GM12878 (cell line): ENCODE measurements around the gene UST. TPM values are rescaled to one million over a fixed set of nuclear protein-coding genes. Genes with fewer than 3 reads are reported as not detected.

Experiments used
- ATAC-seq: fragments of 200-7000 bp; cut with Tn5 transposase; 3 replicates; pipeline ENCODE4 v1.9.1; 2020; ENCODE audit warnings: mild to moderate bottlenecking, moderate library complexity
- BruUV-seq: library from RNA; stranded (reverse); fragments of 400-500 nt; replicated peaks from 2 replicates; lab custom pipeline; 2021; lab: Mats Ljungman, UMichigan
- CTCF ChIA-PET: fragments of 300-600 bp; sonication (Branson Sonifier 250); formaldehyde crosslinking; extraction: SDS; loops from one replicate; lab custom pipeline; 2021; ENCODE audit warnings: inconsistent platforms; lab: Yijun Ruan, JAX
- POLR2A ChIA-PET: fragments of 350-600 bp; formaldehyde crosslinking; extraction: SDS; loops from one replicate; lab custom pipeline; 2021; ENCODE audit warnings: inconsistent platforms; lab: Charles Lee
- RAD21 ChIA-PET: fragments of 300-600 bp; sonication (Branson Sonifier 250); formaldehyde crosslinking; loops from one replicate; lab custom pipeline; 2023; ENCODE audit warnings: antibody characterized with exemption; ENCODE audit not compliant: unreplicated experiment; lab: Charles Lee
- SMC1A ChIA-PET: fragments of 300-600 bp; sonication (Branson Sonifier 250); formaldehyde crosslinking; loops from one replicate; lab custom pipeline; 2023; ENCODE audit not compliant: unreplicated experiment, uncharacterized antibody; lab: Charles Lee
- DNase-seq: peaks from one replicate; pipeline ENCODE4 v3.0.0-alpha.2; 2011; ENCODE audit warnings: low read depth, low spot score
- FAIRE-seq: peaks from 3 replicates; lab custom pipeline; 2011; peaks lifted over from hg19 to GRCh38; lab: Jason Lieb, UNC
- H2AFZ ChIP-seq: 2 replicates; pipeline ENCODE4 v1.6.0; 2011; ENCODE audit warnings: low read depth, low read length, control low read depth; ENCODE audit not compliant: control insufficient read depth
- H3K27ac ChIP-seq: 2 replicates; pipeline ENCODE4 v1.5.1; 2011; ENCODE audit warnings: control low read depth; ENCODE audit not compliant: control insufficient read depth, insufficient read depth
- H3K27me3 ChIP-seq, 2 experiments: replicated peaks in 1 of 2; 2 replicates each; pipeline versions ENCODE4 v1.6.0 to v1.6.1; 2011; ENCODE audit warnings: low read length in 1 of 2; ENCODE audit not compliant: control insufficient read depth in 2 of 2, insufficient read depth in 2 of 2
- H3K36me3 ChIP-seq, 2 experiments: 2 replicates each; pipeline ENCODE4 v1.5.1; 2011; ENCODE audit warnings: low read length in 1 of 2; ENCODE audit not compliant: control insufficient read depth in 2 of 2, insufficient read depth in 2 of 2
- H3K4me1 ChIP-seq: 2 replicates; pipeline ENCODE4 v1.6.1; 2011; ENCODE audit warnings: mild to moderate bottlenecking, low read length, moderate library complexity, mixed read lengths; ENCODE audit not compliant: control insufficient read depth, insufficient read depth
- H3K4me2 ChIP-seq: 2 replicates; pipeline ENCODE4 v1.6.0; 2011; ENCODE audit warnings: control low read depth; ENCODE audit not compliant: control insufficient read depth, insufficient read depth
- H3K4me3 ChIP-seq: fragments of 200-600 bp; sonication (generic); 2 replicates; pipeline ENCODE4 v1.5.1; 2016
- H3K79me2 ChIP-seq: 2 replicates; pipeline ENCODE4 v1.6.0; 2011; ENCODE audit warnings: low read length; ENCODE audit not compliant: control insufficient read depth, insufficient read depth
- H3K9ac ChIP-seq: 2 replicates; pipeline ENCODE4 v1.8.0; 2011; ENCODE audit warnings: low read length, control low read depth, mixed read lengths; ENCODE audit not compliant: control insufficient read depth, insufficient read depth
- H3K9me3 ChIP-seq: replicated peaks from 3 replicates; pipeline ENCODE4 v1.5.1; 2011; ENCODE audit warnings: mild to moderate bottlenecking, low read length; ENCODE audit not compliant: control insufficient read depth, insufficient read depth
- H4K20me1 ChIP-seq: 2 replicates; pipeline ENCODE4 v1.6.0; 2011; ENCODE audit not compliant: control insufficient read depth, insufficient read depth
- BACH1 ChIP-seq: fragments of 450-650 bp; IDR thresholded peaks from 2 replicates; pipeline ENCODE4 v1.6.1; 2017; ENCODE audit warnings: mild to moderate bottlenecking, borderline replicate concordance
- BHLHE40 ChIP-seq, 2 experiments: fragments of 450-650 bp in 1 of 2; IDR thresholded peaks; 2 replicates each; pipeline ENCODE4 v1.6.1; 2011 to 2017; ENCODE audit warnings: low read depth in 2 of 2, borderline replicate concordance in 1 of 2, improper control_type of control experiment in 1 of 2, low read length in 1 of 2, mild to moderate bottlenecking in 1 of 2
- CBX5 ChIP-seq: sonication (generic); IDR thresholded peaks from 2 replicates; pipeline ENCODE4 v1.6.1; 2016; ENCODE audit warnings: low read depth, moderate library complexity, mild to moderate bottlenecking, inconsistent platforms
- ETV6 ChIP-seq, 2 experiments: fragments of 450-650 bp in 1 of 2; IDR thresholded peaks in 1 of 2; conservative IDR thresholded peaks in 1 of 2; 2 replicates each; pipeline ENCODE4 v1.6.1; 2014; ENCODE audit warnings: antibody characterized with exemption in 1 of 2, borderline replicate concordance in 1 of 2, low read depth in 1 of 2, mild to moderate bottlenecking in 1 of 2, moderate library complexity in 1 of 2
- IKZF1 ChIP-seq: fragments of 450-650 bp; conservative IDR thresholded peaks from 2 replicates; pipeline ENCODE4 v1.6.1; 2017; ENCODE audit warnings: antibody characterized with exemption, mild to moderate bottlenecking
- LARP7 ChIP-seq: fragments of 450-650 bp; IDR thresholded peaks from 2 replicates; pipeline ENCODE4 v1.6.1; 2017; ENCODE audit warnings: mild to moderate bottlenecking
- MEF2B ChIP-seq: fragments of 450-650 bp; IDR thresholded peaks from 2 replicates; pipeline ENCODE4 v1.6.1; 2018; ENCODE audit warnings: mild to moderate bottlenecking, moderate library complexity; ENCODE audit not compliant: partially characterized antibody, poor library complexity, severe bottlenecking
- NFXL1 ChIP-seq: fragments of 450-650 bp; IDR thresholded peaks from 2 replicates; pipeline ENCODE4 v1.6.1; 2017; ENCODE audit warnings: antibody characterized with exemption, mild to moderate bottlenecking, borderline replicate concordance
- POLR2A ChIP-seq: IDR thresholded peaks from 2 replicates; pipeline ENCODE4 v1.6.1; 2011; ENCODE audit warnings: low read depth, mild to moderate bottlenecking, low read length
- SIX5 ChIP-seq: IDR thresholded peaks from 2 replicates; pipeline ENCODE4 v1.6.1; 2011; ENCODE audit warnings: mild to moderate bottlenecking, low read depth, low read length, moderate library complexity; ENCODE audit not compliant: severe bottlenecking
- SMARCA5 ChIP-seq: fragments of 450-650 bp; IDR thresholded peaks from 2 replicates; pipeline ENCODE4 v1.6.1; 2017; ENCODE audit warnings: mild to moderate bottlenecking
- SUZ12 ChIP-seq: fragments of 200-600 bp; sonication (generic); IDR thresholded peaks from one replicate; pipeline ENCODE4 v1.6.1; 2018; ENCODE audit warnings: antibody characterized with exemption, mild to moderate bottlenecking; ENCODE audit not compliant: unreplicated experiment
- ZSCAN29 ChIP-seq: fragments of 450-650 bp; IDR thresholded peaks from 2 replicates; pipeline ENCODE4 v1.6.1; 2017; ENCODE audit warnings: mild to moderate bottlenecking, moderate library complexity
- WGBS: methylation state at CpG from one replicate; pipeline ENCODE4 v1.1.6; 2016; ENCODE audit warnings: low lambda C conversion rate; ENCODE audit not compliant: insufficient replicate concordance, insufficient coverage; ENCODE audit errors: missing lambda C conversion rate; 5-methylcytosine and 5-hydroxymethylcytosine counted together
- in situ Hi-C: fragments of 300-500 bp; cut with MboI; formaldehyde crosslinking; loops from 9 replicates; pipeline ENCODE4 v1.14.3; 2018; ENCODE audit warnings: mixed read lengths
- intact Hi-C: fragments of 100-400 bp; cut with micrococcal nuclease; formaldehyde crosslinking; loops from one replicate; pipeline ENCODE4 v1.14.2; 2022; ENCODE audit not compliant: unreplicated experiment
- polyA plus RNA-seq, 11 experiments: library from polyadenylated mRNA; depleted of rRNA in 4 of 11; unstranded in 6 of 11; stranded (reverse) in 5 of 11; fragments of >200 nt; fragmentation: Nextera tagmentation in 4 of 11; fragmentation: Illumina TruSeq in 1 of 11; extraction: Ambion mirVana in 4 of 11; extraction: Trizol in 1 of 11; gene quantifications; 1 replicate in 1 of 11; 2 replicates in 10 of 11; pipeline versions ENCODE4 v1.2.1 to v1.2.3, GENCODE V29; 2011 to 2016; ENCODE audit warnings: inconsistent platforms in 2 of 11, missing spikeins in 2 of 11, low read depth in 1 of 11
- total RNA-seq, 4 experiments: library from RNA; depleted of rRNA in 3 of 4; stranded (reverse); fragments of >200 nt in 3 of 4; fragmentation: Illumina TruSeq in 1 of 4; extraction: Trizol in 1 of 4; gene quantifications; 2 replicates each; pipeline versions ENCODE4 v1.2.1 to v1.2.3, GENCODE V29; 2013 to 2021
- TF ChIP-seq, protein P1 (sequence below), 3 experiments: IDR thresholded peaks in 2 of 3; conservative IDR thresholded peaks in 1 of 3; 2 replicates each; pipeline ENCODE4 v1.5.1; 2011; ENCODE audit warnings: low read depth in 3 of 3, low read length in 3 of 3, mild to moderate bottlenecking in 3 of 3, control low read depth in 2 of 3, moderate library complexity in 2 of 3, inconsistent platforms in 1 of 3, mixed read lengths in 1 of 3; ENCODE audit not compliant: control insufficient read depth in 2 of 3, insufficient read depth in 1 of 3; ENCODE audit errors: extremely low read depth in 1 of 3
- TF ChIP-seq, protein P2 (sequence below): IDR thresholded peaks from 2 replicates; pipeline ENCODE4 v1.6.1; 2012; ENCODE audit warnings: low read length, inconsistent platforms
- TF ChIP-seq, protein P3 (sequence below): IDR thresholded peaks from 2 replicates; pipeline ENCODE4 v1.6.1; 2011; ENCODE audit warnings: borderline replicate concordance, low read depth, mild to moderate bottlenecking, moderate library complexity, low read length; ENCODE audit not compliant: insufficient read depth, poor library complexity, severe bottlenecking

The UST gene
- total and polyA plus RNA-seq, 10 of the 15 experiments (the other 5 are each of a cell fraction or from before 2014, with no cell fraction given), result 0.74 to 43.3 (median 2.2) TPM

DNA sequence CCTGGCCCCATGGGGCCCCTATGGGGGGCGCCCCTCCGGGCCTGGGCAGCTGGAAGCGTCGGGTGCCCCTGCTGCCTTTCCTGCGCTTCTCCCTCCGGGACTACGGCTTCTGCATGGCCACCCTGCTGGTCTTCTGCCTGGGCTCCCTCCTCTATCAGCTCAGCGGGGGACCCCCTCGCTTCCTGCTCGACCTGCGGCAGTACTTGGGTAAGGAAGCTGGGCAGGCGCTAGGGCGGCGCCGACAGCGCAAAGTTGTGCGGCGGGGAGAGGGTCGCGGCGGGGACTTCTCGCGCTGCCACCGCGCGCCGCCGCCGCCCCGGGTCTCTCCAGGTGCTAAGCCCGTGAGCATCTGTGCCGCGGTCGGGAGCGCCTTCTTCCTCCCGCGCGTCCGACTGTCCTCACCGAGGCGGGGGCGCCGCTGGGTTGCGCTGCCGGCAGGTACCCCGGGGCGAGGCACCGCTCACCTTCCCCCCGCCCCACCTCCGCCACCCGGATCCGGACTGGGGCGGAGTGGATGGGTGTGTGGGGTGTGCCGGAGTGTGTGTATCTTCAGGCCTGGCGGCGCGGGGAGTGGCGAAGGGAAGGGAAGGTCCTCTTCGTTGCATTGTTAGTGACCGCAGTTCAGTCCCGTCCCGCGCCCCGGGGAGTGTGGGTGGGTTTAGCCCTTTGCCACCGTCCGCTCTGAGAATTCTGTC, 788 bp downstream of the UST start:
- ChIA-PET SMC1A (interaction anchor here (0.7 to 4.3 kb wide), 3 partner anchors 12 to 283 kb away, joined by 3 to 42 read pairs (median 6); no protein-coding TSS in a partner anchor), RAD21 (interaction anchor here (0.6 to 5.9 kb wide), 4 partner anchors 11 to 170 kb away, joined by 4 to 52 read pairs (median 6); no protein-coding TSS in a partner anchor), POLR2A (interaction anchor here (0.6 kb wide), 1 partner anchor 816 kb away, joined by 5 read pairs; no protein-coding TSS in a partner anchor), CTCF (interaction anchor here (1.2 to 2.6 kb wide), 3 partner anchors 9 to 169 kb away, joined by 3 to 8 read pairs (median 6); no protein-coding TSS in a partner anchor)
- H3K36me3 ChIP-seq, result no peaks in the 10 kb centered on the region
- H3K27me3 ChIP-seq, result peaks cover 0 to 17% of the 10 kb centered on the region in 2 experiments; a peak in 2 of 4 replicates
- FAIRE-seq, result no peak
- peak overlapping the region; percentile 15 for H2AFZ ChIP-seq
- H3K9me3 ChIP-seq, result no peaks in the 10 kb centered on the region; the same call in 2 of the 3 replicates
- peak overlapping the region; percentile 80 for H3K4me2 ChIP-seq
- no peak for DNase-seq
- no peaks in the 10 kb centered on the region for H3K79me2 ChIP-seq
- TF ChIP-seq IKZF1 (0 out of 2 replicates have a peak, but pooled peaks have one; percentile 7), LARP7 (0 out of 2 replicates have a peak, but pooled peaks have one; percentile 20), NFXL1 (no peak), MEF2B (peak; percentile 9), ZSCAN29 (no peak), SMARCA5 (no peak), CBX5 (no peak), SUZ12 (peak; percentile 85), SIX5 (no peak), BACH1 (peak; percentile 13; the same call in 1 of the 2 replicates), ETV6 (conservative IDR thresholded peaks at IDR 0.05 in 1 of 2, IDR thresholded peaks at IDR 0.05 in 1 of 2; ENCODE audit: borderline replicate concordance in 1 of 2, low read depth in 1 of 2) (no peak), POLR2A (peak; percentile 43; the same call in 1 of the 2 replicates), BHLHE40 (IDR thresholded peaks at IDR 0.05; ENCODE audit: borderline replicate concordance in 1 of 2, low read depth in 2 of 2, low read length in 1 of 2) (peak in 1 of 2 experiments; percentile 5; a peak in 1 of 4 replicates)
- TF ChIP-seq, protein P1, sequence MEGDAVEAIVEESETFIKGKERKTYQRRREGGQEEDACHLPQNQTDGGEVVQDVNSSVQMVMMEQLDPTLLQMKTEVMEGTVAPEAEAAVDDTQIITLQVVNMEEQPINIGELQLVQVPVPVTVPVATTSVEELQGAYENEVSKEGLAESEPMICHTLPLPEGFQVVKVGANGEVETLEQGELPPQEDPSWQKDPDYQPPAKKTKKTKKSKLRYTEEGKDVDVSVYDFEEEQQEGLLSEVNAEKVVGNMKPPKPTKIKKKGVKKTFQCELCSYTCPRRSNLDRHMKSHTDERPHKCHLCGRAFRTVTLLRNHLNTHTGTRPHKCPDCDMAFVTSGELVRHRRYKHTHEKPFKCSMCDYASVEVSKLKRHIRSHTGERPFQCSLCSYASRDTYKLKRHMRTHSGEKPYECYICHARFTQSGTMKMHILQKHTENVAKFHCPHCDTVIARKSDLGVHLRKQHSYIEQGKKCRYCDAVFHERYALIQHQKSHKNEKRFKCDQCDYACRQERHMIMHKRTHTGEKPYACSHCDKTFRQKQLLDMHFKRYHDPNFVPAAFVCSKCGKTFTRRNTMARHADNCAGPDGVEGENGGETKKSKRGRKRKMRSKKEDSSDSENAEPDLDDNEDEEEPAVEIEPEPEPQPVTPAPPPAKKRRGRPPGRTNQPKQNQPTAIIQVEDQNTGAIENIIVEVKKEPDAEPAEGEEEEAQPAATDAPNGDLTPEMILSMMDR (IDR thresholded peaks at IDR 0.05 in 2 of 3, conservative IDR thresholded peaks at IDR 0.05 in 1 of 3; ENCODE audit: control insufficient read depth in 2 of 3, extremely low read depth in 1 of 3, insufficient read depth in 1 of 3, low read depth in 3 of 3, low read length in 3 of 3), result 0 out of 6 replicates have a peak, but pooled peaks of 1 of the 3 experiments have one; percentile 0
- TF ChIP-seq, protein P2, sequence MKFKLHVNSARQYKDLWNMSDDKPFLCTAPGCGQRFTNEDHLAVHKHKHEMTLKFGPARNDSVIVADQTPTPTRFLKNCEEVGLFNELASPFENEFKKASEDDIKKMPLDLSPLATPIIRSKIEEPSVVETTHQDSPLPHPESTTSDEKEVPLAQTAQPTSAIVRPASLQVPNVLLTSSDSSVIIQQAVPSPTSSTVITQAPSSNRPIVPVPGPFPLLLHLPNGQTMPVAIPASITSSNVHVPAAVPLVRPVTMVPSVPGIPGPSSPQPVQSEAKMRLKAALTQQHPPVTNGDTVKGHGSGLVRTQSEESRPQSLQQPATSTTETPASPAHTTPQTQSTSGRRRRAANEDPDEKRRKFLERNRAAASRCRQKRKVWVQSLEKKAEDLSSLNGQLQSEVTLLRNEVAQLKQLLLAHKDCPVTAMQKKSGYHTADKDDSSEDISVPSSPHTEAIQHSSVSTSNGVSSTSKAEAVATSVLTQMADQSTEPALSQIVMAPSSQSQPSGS, result no peak
- TF ChIP-seq, protein P3, sequence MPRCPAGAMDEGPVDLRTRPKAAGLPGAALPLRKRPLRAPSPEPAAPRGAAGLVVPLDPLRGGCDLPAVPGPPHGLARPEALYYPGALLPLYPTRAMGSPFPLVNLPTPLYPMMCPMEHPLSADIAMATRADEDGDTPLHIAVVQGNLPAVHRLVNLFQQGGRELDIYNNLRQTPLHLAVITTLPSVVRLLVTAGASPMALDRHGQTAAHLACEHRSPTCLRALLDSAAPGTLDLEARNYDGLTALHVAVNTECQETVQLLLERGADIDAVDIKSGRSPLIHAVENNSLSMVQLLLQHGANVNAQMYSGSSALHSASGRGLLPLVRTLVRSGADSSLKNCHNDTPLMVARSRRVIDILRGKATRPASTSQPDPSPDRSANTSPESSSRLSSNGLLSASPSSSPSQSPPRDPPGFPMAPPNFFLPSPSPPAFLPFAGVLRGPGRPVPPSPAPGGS, result no peak
- H3K9ac ChIP-seq, result no peak overlapping the region; the same call in 1 of the 2 replicates
- WGBS, result 2% methylated on average over 63 of the region's 66 CpGs
- H4K20me1 ChIP-seq, result no peaks in the 10 kb centered on the region
- ATAC-seq, result peak; percentile 71
- BruUV-seq, result no TSS peak
- intact Hi-C loops (loop anchor here (2.0 to 5.0 kb wide), 3 partner anchors 13 to 279 kb away; no protein-coding TSS in a partner anchor), in situ Hi-C loops (no loop called here)
- no peaks in the 10 kb centered on the region for H3K4me1 ChIP-seq
- H3K27ac ChIP-seq, result no peak overlapping the region
- H3K4me3 ChIP-seq, result peak overlapping the region; percentile 64
